Coronary artery (tissue), 2 donors: ENCODE measurements around the gene TAX1BP3.
"Not testable (repeated sequence)": the region's sequence is repeated elsewhere in the genome, so short reads cannot be mapped to it uniquely, and the experiment has no call there.

Source experiments
- DNase-seq: peaks from one replicate; pipeline ENCODE4 v3.0.0-alpha.2; 2017; ENCODE audit warnings: low spot score
- H3K27ac ChIP-seq, 2 donors: fragments of 200-600 bp; sonication (generic); one replicate each; pipeline ENCODE4 v1.5.1; 2016 to 2019
- H3K4me3 ChIP-seq: fragments of 200-600 bp; sonication (generic); 2 replicates; pipeline ENCODE4 v1.5.1; 2016; ENCODE audit warnings: mild to moderate bottlenecking, moderate library complexity
- TF ChIP-seq, protein P1 (sequence below): fragments of 200-600 bp; sonication (generic); IDR thresholded peaks from one replicate; pipeline ENCODE4 v1.5.1; 2019; ENCODE audit warnings: antibody characterized with exemption

TAX1BP3 gene, protein sequence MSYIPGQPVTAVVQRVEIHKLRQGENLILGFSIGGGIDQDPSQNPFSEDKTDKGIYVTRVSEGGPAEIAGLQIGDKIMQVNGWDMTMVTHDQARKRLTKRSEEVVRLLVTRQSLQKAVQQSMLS

DNA sequence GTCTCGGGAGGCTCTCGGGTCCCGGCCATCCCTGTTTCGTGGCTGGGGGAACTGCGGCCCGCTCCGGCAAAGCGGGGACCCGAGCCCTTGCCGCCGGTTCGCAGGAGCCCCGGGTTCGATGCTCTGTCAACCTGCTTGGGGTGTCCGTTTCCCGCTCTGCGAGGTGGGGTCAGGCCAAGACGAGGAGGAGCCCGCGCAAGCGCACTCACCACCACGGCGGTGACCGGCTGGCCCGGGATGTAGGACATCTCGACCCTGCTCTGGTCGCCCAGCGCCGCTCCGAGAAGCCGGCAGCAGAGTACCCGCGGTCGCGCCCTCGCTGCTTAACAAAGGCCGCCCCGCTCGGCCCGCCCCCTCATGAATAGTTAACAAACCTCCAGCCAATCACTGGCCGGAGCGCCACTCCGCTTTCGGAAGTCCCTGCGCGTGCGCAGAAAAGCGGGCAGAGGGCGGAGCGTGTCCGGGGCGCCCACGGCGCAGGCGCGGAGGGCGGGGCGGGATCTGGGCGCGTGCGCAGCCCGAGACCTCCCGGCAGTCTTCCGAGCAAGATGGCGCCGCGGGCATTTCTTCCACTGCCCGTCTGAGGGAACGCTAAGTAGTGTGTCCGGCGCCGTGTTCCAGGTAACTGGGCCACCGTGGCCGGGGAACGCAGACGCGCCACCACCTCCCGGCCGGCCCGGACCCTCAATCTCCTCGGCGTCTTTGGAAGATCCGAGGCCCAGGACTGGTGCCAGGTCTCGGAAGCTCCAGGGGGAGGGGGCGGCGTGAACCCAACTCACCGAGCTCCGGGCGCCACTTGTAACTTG lies at the start of gene TAX1BP3, which contains the start of gene EMC6:
TAX1BP3 (minus strand) TSS at position 300 of the 806 bp plus-strand sequence; CDS start at position 248, 52 bp downstream.
EMC6 (plus strand) TSS at position 534 of the 806 bp plus-strand sequence. CDS start 335 bp downstream, outside the sequence.
- TF ChIP-seq, protein P1, sequence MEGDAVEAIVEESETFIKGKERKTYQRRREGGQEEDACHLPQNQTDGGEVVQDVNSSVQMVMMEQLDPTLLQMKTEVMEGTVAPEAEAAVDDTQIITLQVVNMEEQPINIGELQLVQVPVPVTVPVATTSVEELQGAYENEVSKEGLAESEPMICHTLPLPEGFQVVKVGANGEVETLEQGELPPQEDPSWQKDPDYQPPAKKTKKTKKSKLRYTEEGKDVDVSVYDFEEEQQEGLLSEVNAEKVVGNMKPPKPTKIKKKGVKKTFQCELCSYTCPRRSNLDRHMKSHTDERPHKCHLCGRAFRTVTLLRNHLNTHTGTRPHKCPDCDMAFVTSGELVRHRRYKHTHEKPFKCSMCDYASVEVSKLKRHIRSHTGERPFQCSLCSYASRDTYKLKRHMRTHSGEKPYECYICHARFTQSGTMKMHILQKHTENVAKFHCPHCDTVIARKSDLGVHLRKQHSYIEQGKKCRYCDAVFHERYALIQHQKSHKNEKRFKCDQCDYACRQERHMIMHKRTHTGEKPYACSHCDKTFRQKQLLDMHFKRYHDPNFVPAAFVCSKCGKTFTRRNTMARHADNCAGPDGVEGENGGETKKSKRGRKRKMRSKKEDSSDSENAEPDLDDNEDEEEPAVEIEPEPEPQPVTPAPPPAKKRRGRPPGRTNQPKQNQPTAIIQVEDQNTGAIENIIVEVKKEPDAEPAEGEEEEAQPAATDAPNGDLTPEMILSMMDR, result no peak

GRCh38 chr17:3715296-3715695 lies 46.9 kb upstream of the TAX1BP3 start:
- Histone ChIP-seq H3K4me3 (no peak overlapping the region), H3K27ac (no peak overlapping the region)
- TF ChIP-seq, protein P1, result no peak
- no peak for DNase-seq

More for the DNA sequence above, at the start of gene TAX1BP3, which contains the start of gene EMC6:
- H3K27ac ChIP-seq, result peak within 1 kb of the TSS; percentile 92 to 100
- peak within 1 kb of the TSS; percentile 100 for H3K4me3 ChIP-seq
- DNase-seq, result peak; percentile 99

GRCh38 chr17:3712811-3713463 lies 44.6 kb upstream of the TAX1BP3 start:
- DNase-seq, result no peak
- Histone ChIP-seq H3K27ac (no peak overlapping the region), H3K4me3 (no peak overlapping the region)
- TF ChIP-seq, protein P1, result no peak

DNA sequence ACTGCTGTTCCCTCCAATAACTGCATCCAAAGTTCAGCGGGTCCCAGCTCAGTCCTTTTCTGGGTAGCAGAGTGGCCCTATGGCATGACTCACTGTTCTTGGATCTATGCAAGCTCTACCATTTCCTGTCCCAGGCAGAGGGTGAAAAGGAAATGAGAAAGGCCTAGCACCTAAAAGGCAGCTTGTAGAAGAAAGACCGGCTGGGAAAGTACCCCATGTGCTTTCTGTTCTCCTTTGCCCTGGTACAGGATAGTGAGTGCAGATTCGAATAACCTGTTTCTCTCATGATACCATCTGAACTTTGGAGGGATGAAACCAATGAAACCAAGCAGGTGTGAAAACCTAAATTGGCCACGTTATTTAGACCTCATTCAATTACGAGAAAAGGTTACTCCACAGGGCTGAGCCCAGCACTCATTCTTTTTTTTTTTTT lies 42.6 kb upstream of the TAX1BP3 start:
- TF ChIP-seq, protein P1, result no peak
- H3K27ac ChIP-seq, result no peak overlapping the region
- DNase-seq, result no peak
- H3K4me3 ChIP-seq, result no peak overlapping the region

- TF ChIP-seq, protein P1, result no peak
- Histone ChIP-seq H3K4me3 (no peak overlapping the region), H3K27ac (no peak overlapping the region)
- no peak for DNase-seq
Observed at GRCh38 chr17:3708366-3708765, 40.0 kb upstream of the TAX1BP3 start.

GRCh38 chr17:3705718-3705984 lies 37.3 kb upstream of the TAX1BP3 start:
- not testable (repeated sequence) for H3K27ac ChIP-seq, H3K4me3 ChIP-seq, DNase-seq

DNA sequence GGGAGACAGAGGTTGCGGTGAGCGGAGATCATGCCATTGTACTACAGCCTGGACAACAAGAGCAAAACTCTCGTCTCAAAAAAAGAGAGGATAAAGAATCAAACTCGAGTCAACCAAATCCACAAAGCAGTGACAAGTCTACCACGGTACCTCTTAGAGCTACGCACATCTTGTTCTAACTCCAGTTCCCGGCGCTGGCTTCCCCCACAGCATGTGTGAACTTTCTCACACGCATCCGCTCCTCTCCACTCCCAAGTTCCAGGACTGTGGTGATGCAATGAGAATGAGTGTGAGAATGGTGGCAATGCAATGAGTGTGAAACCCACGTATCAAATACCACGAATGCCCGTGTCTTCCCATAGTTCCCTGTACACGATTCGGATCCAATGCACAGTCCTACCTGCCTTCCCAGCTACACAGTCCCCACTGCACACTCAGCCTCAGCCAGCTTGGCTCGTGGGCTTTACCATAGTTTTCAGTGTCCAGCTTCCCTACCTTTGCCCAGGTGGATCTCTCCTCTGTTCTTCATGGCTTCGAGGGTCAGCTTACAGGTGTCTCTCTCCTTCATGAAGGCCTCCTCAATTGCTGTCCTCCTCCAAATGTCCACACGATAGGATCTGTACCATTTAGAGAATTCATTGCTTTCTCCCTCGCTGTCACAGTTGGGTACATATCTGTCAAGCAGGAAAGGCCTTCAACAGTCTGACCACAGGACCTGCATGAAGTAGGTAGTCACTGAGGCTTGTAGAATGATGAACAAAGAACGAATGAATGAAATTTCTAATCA lies 36.7 kb upstream of the TAX1BP3 start:
- TF ChIP-seq, protein P1, result no peak
- no peak overlapping the region for H3K4me3 ChIP-seq
- H3K27ac ChIP-seq, result no peak overlapping the region
- no peak for DNase-seq

GRCh38 chr17:3702041-3702539 lies 33.7 kb upstream of the TAX1BP3 start:
- H3K4me3 ChIP-seq, DNase-seq, H3K27ac ChIP-seq: not testable (repeated sequence)
